ENCODE results near the gene TYW1B.
"Not testable (repeated sequence)": the region's sequence is repeated elsewhere in the genome, so short reads cannot be mapped to it uniquely, and the experiment has no call there.

Gene TYW1B

GRCh38 chr7:72751378-72751777, 76.6 kb downstream of the TYW1B start:
- no peak for DNase-seq

GRCh38 chr7:72748649-72749048, 79.4 kb downstream of the TYW1B start:
- not testable (repeated sequence) for DNase-seq

- DNase-seq, result not testable (repeated sequence)
These were observed 83.6 kb downstream of the TYW1B start for GRCh38 chr7:72744244-72744926.

- DNase-seq, result not testable (repeated sequence)
These were observed 84.2 kb downstream of the TYW1B start for GRCh38 chr7:72743801-72744200.

GRCh38 chr7:72739716-72740115, 88.3 kb downstream of the TYW1B start:
- DNase-seq, result not testable (repeated sequence)

- DNase-seq, result not testable (repeated sequence)
These were observed 92.1 kb downstream of the TYW1B start for GRCh38 chr7:72735855-72736254.

GRCh38 chr7:72730815-72731214, 97.2 kb downstream of the TYW1B start:
- DNase-seq, result not testable (repeated sequence)

GRCh38 chr7:72730384-72730783, 97.6 kb downstream of the TYW1B start:
- not testable (repeated sequence) for DNase-seq

- not testable (repeated sequence) for DNase-seq
These were observed 98.9 kb downstream of the TYW1B start for GRCh38 chr7:72729130-72729529.

- DNase-seq, result not testable (repeated sequence)
These were observed 105.3 kb downstream of the TYW1B start for GRCh38 chr7:72722694-72723093.

GRCh38 chr7:72720890-72721289, 107.1 kb downstream of the TYW1B start:
- not testable (repeated sequence) for DNase-seq

- DNase-seq, result not testable (repeated sequence)
These were observed 110.7 kb downstream of the TYW1B start for GRCh38 chr7:72717252-72717774.

GRCh38 chr7:72711927-72712326, 116.1 kb downstream of the TYW1B start:
- DNase-seq, result not testable (repeated sequence)

- DNase-seq, result no peak
These were observed 117.0 kb downstream of the TYW1B start for GRCh38 chr7:72710983-72711382.

- no peak for DNase-seq
These were observed 118.1 kb downstream of the TYW1B start for GRCh38 chr7:72709909-72710308.

- DNase-seq, result not testable (repeated sequence)
These were observed 119.5 kb downstream of the TYW1B start for GRCh38 chr7:72708371-72709050.

- DNase-seq, result no peak
These were observed 121.5 kb downstream of the TYW1B start for GRCh38 chr7:72706521-72706920.

- DNase-seq, result not testable (repeated sequence)
These were observed 122.3 kb downstream of the TYW1B start for GRCh38 chr7:72705693-72706092.

- no peak for DNase-seq
These were observed 123.1 kb downstream of the TYW1B start for GRCh38 chr7:72704894-72705293.

- DNase-seq, result not testable (repeated sequence)
These were observed 127.5 kb downstream of the TYW1B start for GRCh38 chr7:72700548-72700947.

GRCh38 chr7:72697066-72697465, 130.9 kb downstream of the TYW1B start:
- DNase-seq, result not testable (repeated sequence)

GRCh38 chr7:72696643-72697042, 131.4 kb downstream of the TYW1B start:
- not testable (repeated sequence) for DNase-seq

- DNase-seq, result not testable (repeated sequence)
These were observed 132.5 kb downstream of the TYW1B start for GRCh38 chr7:72695482-72695881.

- not testable (repeated sequence) for DNase-seq
These were observed 136.6 kb downstream of the TYW1B start for GRCh38 chr7:72691442-72691841.
